KMS-11 (cell line): ENCODE results near the gene PHF24.

Experiments used
- H2AFZ ChIP-seq: fragments of 200-600 bp; sonication (generic); 2 replicates; pipeline ENCODE4 v1.6.1; 2016; ENCODE audit warnings: antibody characterized with exemption, mixed run types, low read depth
- H3K27ac ChIP-seq: fragments of 200-600 bp; sonication (generic); 2 replicates; pipeline ENCODE4 v1.6.1; 2016; ENCODE audit warnings: mild to moderate bottlenecking, mixed run types
- H3K27me3 ChIP-seq: fragments of 200-600 bp; sonication (generic); 2 replicates; pipeline ENCODE4 v1.6.1; 2017; ENCODE audit warnings: mild to moderate bottlenecking, low read depth, mixed run types, moderate library complexity; ENCODE audit not compliant: insufficient read depth
- H3K36me3 ChIP-seq: fragments of 200-600 bp; sonication (generic); 2 replicates; pipeline ENCODE4 v1.6.1; 2017; ENCODE audit warnings: mild to moderate bottlenecking, mixed run types; ENCODE audit not compliant: insufficient read depth
- H3K4me1 ChIP-seq: fragments of 200-600 bp; sonication (generic); 2 replicates; pipeline ENCODE4 v1.6.1; 2016; ENCODE audit warnings: mild to moderate bottlenecking, low read depth, mixed run types; ENCODE audit not compliant: poor library complexity, severe bottlenecking
- H3K4me2 ChIP-seq: fragments of 200-600 bp; sonication (generic); 2 replicates; pipeline ENCODE4 v1.7.0; 2016; ENCODE audit warnings: mild to moderate bottlenecking, mixed run types
- H3K4me3 ChIP-seq: fragments of 200-600 bp; sonication (generic); IDR thresholded peaks from 2 replicates; pipeline ENCODE4 v1.6.1; 2017; ENCODE audit warnings: low read depth, low read length, mixed read lengths; ENCODE audit not compliant: insufficient read depth
- H3K79me2 ChIP-seq: fragments of 200-600 bp; sonication (generic); 2 replicates; pipeline ENCODE4 v1.6.1; 2016; ENCODE audit warnings: low read depth, mixed run types; ENCODE audit not compliant: insufficient read depth
- H3K9ac ChIP-seq: fragments of 200-600 bp; sonication (generic); 2 replicates; pipeline ENCODE4 v1.6.1; 2016; ENCODE audit warnings: mild to moderate bottlenecking, mixed run types
- H4K20me1 ChIP-seq: fragments of 200-600 bp; sonication (generic); 2 replicates; pipeline ENCODE4 v1.6.1; 2016; ENCODE audit warnings: mild to moderate bottlenecking, mixed run types; ENCODE audit not compliant: insufficient read depth
- CTCF ChIP-seq: fragments of 200-600 bp; sonication (generic); conservative IDR thresholded peaks from 2 replicates; pipeline ENCODE4 v1.6.1; 2017; ENCODE audit warnings: low read depth, mild to moderate bottlenecking, antibody characterized with exemption, low read length, moderate library complexity, mixed read lengths

PHF24 gene

GRCh38 chr9:34959461-34959860 is 1.4 kb downstream of the PHF24 start:
- Histone ChIP-seq H3K27ac (no peak overlapping the region), H3K79me2 (no peaks in the 10 kb centered on the region), H3K36me3 (no peaks in the 10 kb centered on the region), H3K9ac (no peak overlapping the region), H3K4me3 (no peak overlapping the region), H2AFZ (no peak overlapping the region), H4K20me1 (no peaks in the 10 kb centered on the region), H3K4me2 (no peak overlapping the region), H3K4me1 (no peaks in the 10 kb centered on the region), H3K27me3 (no peaks in the 10 kb centered on the region)
- TF ChIP-seq CTCF: no peak

GRCh38 chr9:34961574-34962490 is 3.7 kb downstream of the PHF24 start:
- no peak overlapping the region for H3K4me2 ChIP-seq
- H3K27ac ChIP-seq: no peak overlapping the region
- no peaks in the 10 kb centered on the region for H4K20me1 ChIP-seq
- TF ChIP-seq CTCF: no peak
- no peak overlapping the region for H3K9ac ChIP-seq
- no peak overlapping the region for H2AFZ ChIP-seq
- no peaks in the 10 kb centered on the region for H3K4me1 ChIP-seq
- no peaks in the 10 kb centered on the region for H3K79me2 ChIP-seq
- no peaks in the 10 kb centered on the region for H3K36me3 ChIP-seq
- H3K27me3 ChIP-seq: no peaks in the 10 kb centered on the region
- H3K4me3 ChIP-seq: no peak overlapping the region

GRCh38 chr9:34962546-34962945 is 4.5 kb downstream of the PHF24 start:
- no peak for TF ChIP-seq CTCF
- Histone ChIP-seq H3K79me2 (no peaks in the 10 kb centered on the region), H3K9ac (no peak overlapping the region), H3K27me3 (no peaks in the 10 kb centered on the region), H2AFZ (no peak overlapping the region), H3K27ac (no peak overlapping the region), H3K4me3 (no peak overlapping the region), H3K36me3 (no peaks in the 10 kb centered on the region), H4K20me1 (no peaks in the 10 kb centered on the region), H3K4me2 (no peak overlapping the region), H3K4me1 (no peaks in the 10 kb centered on the region)

- H4K20me1 ChIP-seq: no peaks in the 10 kb centered on the region
Measured at GRCh38 chr9:34963552-34963951, 5.5 kb downstream of the PHF24 start.

More at GRCh38 chr9:34963552-34963951, 5.5 kb downstream of the PHF24 start:
- Histone ChIP-seq H3K4me3 (no peak overlapping the region), H3K27me3 (no peaks in the 10 kb centered on the region), H3K79me2 (no peaks in the 10 kb centered on the region), H2AFZ (no peak overlapping the region), H3K27ac (no peak overlapping the region), H3K4me1 (no peaks in the 10 kb centered on the region), H3K4me2 (no peak overlapping the region), H3K36me3 (no peaks in the 10 kb centered on the region), H3K9ac (no peak overlapping the region)
- no peak for TF ChIP-seq CTCF
